Endothelial cell (in vitro differentiated cells): ENCODE measurements around the gene KLHL40. TPM values are rescaled to one million over a fixed set of nuclear protein-coding genes. Genes with fewer than 3 reads are reported as not detected.

Experiments used
- DNase-seq: peaks from one replicate; pipeline ENCODE4 v3.0.0; 2021; ENCODE audit warnings: low spot score
- H3K27ac Mint-ChIP-seq: one replicate; pipeline ENCODE4 v1.8.0; 2021; ENCODE audit warnings: mixed read lengths, inconsistent platforms; ENCODE audit not compliant: unreplicated experiment
- H3K27me3 Mint-ChIP-seq: one replicate; pipeline ENCODE4 v1.8.0; 2021; ENCODE audit warnings: mild to moderate bottlenecking, moderate library complexity, mixed read lengths, inconsistent platforms; ENCODE audit not compliant: unreplicated experiment
- H3K36me3 Mint-ChIP-seq: one replicate; pipeline ENCODE4 v1.8.0; 2021; ENCODE audit warnings: mild to moderate bottlenecking, low read depth, mixed read lengths, inconsistent platforms; ENCODE audit not compliant: unreplicated experiment
- H3K4me1 Mint-ChIP-seq: one replicate; pipeline ENCODE4 v1.8.0; 2021; ENCODE audit warnings: mild to moderate bottlenecking, mixed read lengths, inconsistent platforms; ENCODE audit not compliant: unreplicated experiment
- H3K4me3 Mint-ChIP-seq: one replicate; pipeline ENCODE4 v1.8.0; 2021; ENCODE audit warnings: mild to moderate bottlenecking, mixed read lengths, inconsistent platforms; ENCODE audit not compliant: unreplicated experiment
- H3K9me3 Mint-ChIP-seq: one replicate; pipeline ENCODE4 v1.8.0; 2021; ENCODE audit warnings: mixed read lengths, inconsistent platforms; ENCODE audit not compliant: unreplicated experiment
- total RNA-seq: library from RNA; stranded (reverse); fragmentation: NEBNext Ultra II Directional; extraction: Animal tissue kit (Norgen Biotek cat#: 25700); gene quantifications from one replicate; pipeline ENCODE4 v1.2.1, GENCODE V29; 2021; ENCODE audit not compliant: unreplicated experiment
- TF ChIP-seq, protein P1 (sequence below): fragments of 200-600 bp; sonication (generic); IDR thresholded peaks from one replicate; pipeline ENCODE4 v1.5.0; 2021; ENCODE audit warnings: antibody characterized with exemption; ENCODE audit not compliant: unreplicated experiment

The KLHL40 gene
- total RNA-seq, 1 donor from 2014 or later, result not detected

DNA sequence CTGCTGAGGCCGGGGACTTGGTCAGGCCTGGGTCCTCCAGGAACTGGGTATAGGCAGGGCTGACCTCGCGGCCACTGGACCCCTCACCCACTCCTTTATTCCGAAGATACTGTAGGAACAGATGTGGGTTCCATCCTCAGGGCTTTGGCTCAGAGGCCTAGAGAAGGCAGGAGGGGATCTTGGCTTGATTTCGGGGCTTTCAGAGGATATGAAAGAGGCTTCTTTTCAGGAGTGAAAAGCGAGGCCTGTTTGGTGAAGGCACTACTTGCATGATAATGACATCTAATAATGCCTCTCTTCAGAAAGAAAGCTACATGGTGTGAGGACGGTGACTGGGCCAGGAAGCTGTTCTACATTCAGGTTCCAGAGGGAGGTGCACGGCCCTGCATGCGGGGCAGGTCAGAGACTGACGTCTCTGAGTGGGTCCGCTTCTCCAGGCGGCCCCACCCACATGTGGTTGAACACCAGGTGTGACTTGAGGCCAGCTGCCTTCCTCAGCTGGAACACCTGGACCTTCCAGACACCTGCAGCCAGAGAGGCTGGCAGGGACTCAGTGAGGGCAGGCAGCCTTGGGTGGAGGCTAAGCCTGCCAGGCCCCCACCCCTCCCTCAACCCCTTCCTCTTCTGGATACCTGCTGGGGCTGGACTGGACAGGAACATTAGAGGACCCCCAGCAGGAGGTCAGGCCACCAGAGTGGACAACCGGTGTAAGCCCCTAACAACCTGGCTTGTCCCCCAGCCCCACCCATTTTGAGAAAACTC is 48.3 kb downstream of the KLHL40 start:
- H3K4me3 Mint-ChIP-seq, result no peak overlapping the region
- H3K4me1 Mint-ChIP-seq, result no peaks in the 10 kb centered on the region
- no peak for DNase-seq
- H3K27ac Mint-ChIP-seq, result no peak overlapping the region
- no peaks in the 10 kb centered on the region for H3K9me3 Mint-ChIP-seq
- peaks cover 11% of the 10 kb centered on the region for H3K27me3 Mint-ChIP-seq
- TF ChIP-seq, protein P1, sequence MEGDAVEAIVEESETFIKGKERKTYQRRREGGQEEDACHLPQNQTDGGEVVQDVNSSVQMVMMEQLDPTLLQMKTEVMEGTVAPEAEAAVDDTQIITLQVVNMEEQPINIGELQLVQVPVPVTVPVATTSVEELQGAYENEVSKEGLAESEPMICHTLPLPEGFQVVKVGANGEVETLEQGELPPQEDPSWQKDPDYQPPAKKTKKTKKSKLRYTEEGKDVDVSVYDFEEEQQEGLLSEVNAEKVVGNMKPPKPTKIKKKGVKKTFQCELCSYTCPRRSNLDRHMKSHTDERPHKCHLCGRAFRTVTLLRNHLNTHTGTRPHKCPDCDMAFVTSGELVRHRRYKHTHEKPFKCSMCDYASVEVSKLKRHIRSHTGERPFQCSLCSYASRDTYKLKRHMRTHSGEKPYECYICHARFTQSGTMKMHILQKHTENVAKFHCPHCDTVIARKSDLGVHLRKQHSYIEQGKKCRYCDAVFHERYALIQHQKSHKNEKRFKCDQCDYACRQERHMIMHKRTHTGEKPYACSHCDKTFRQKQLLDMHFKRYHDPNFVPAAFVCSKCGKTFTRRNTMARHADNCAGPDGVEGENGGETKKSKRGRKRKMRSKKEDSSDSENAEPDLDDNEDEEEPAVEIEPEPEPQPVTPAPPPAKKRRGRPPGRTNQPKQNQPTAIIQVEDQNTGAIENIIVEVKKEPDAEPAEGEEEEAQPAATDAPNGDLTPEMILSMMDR, result no peak
- no peaks in the 10 kb centered on the region for H3K36me3 Mint-ChIP-seq

DNA sequence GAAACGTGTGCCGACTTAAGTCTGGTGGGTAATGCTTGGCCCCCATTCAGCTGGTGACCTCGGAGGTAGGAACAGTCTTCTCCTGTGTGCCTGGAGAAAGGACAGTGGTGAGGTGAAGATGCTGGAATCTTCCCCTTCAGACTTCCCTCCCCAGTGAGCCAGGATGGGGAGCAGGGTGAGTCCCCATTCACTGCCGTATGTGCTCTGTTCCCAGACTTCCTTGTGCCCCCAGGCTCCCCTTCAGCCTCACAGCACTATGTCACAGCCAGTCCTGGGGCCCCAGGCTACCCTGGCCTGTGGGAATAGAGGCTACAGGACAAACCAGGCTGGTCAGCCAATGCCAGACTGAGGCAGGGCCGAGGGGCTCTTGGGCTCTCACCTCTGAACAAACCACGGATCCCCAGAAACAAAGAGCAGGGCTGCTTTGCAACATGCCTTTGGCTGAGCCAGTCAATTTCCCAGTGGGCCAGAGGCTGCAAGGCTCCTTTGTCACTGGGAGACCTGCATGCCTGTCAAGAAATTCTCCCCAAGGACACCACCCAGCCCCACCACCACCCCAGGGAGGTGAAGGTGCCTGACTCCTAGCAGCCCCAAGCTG is 49.0 kb downstream of the KLHL40 start:
- H3K27me3 Mint-ChIP-seq, result peaks cover 11% of the 10 kb centered on the region
- no peaks in the 10 kb centered on the region for H3K36me3 Mint-ChIP-seq
- DNase-seq, result no peak
- H3K4me1 Mint-ChIP-seq, result no peaks in the 10 kb centered on the region
- TF ChIP-seq, protein P1, result no peak
- H3K4me3 Mint-ChIP-seq, result no peak overlapping the region
- H3K27ac Mint-ChIP-seq, result no peak overlapping the region
- no peaks in the 10 kb centered on the region for H3K9me3 Mint-ChIP-seq

DNA sequence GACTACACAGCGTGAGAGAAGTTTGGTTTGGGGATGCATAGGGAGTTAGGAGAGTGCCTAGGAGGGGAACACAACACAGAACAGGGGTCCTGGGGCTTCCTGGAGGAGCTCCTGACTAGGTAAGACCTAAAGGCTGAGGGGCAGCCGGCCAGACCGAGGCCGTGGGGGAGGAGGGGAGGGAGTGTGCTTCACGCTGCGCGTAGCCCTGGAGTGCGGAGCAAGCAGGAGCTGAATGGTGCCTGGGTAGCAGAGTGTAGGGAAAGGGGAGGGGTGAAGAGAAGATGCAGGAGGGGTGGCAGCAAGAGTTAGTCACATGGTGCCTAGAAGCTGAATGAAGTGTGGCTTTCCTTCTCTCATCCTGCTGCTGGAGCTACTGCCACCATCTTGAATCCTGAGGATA is 49.7 kb downstream of the KLHL40 start:
- Mint-ChIP-seq H3K27me3 (peaks cover 8% of the 10 kb centered on the region), H3K36me3 (no peaks in the 10 kb centered on the region), H3K4me3 (no peak overlapping the region), H3K4me1 (no peaks in the 10 kb centered on the region), H3K9me3 (no peaks in the 10 kb centered on the region), H3K27ac (no peak overlapping the region)
- DNase-seq, result no peak
- TF ChIP-seq, protein P1, result no peak

DNA sequence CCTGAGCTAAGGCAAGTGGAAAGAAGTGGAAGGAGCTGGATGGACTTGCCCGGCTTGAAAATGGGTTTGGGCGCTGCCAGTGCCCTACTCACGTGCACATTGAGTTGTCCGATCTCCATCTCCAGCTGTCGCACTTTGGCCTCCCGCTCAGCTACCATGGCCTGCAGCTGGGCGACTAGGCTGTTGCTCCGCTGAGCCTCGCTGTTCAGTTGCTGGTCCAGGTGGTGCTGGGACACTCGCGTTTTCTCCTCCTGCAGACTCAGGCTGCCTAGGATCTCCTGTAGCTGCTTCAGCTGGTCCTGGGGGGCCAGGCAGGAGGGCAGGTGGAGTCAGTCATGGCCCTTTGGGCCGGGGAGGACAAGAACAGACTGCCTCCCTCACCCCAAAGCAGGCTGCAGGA is 50.3 kb downstream of the KLHL40 start:
- Mint-ChIP-seq H3K4me1 (no peaks in the 10 kb centered on the region), H3K27me3 (peaks cover 8% of the 10 kb centered on the region), H3K27ac (no peak overlapping the region), H3K9me3 (no peaks in the 10 kb centered on the region), H3K36me3 (no peaks in the 10 kb centered on the region), H3K4me3 (no peak overlapping the region)
- TF ChIP-seq, protein P1, result no peak
- no peak for DNase-seq

DNA sequence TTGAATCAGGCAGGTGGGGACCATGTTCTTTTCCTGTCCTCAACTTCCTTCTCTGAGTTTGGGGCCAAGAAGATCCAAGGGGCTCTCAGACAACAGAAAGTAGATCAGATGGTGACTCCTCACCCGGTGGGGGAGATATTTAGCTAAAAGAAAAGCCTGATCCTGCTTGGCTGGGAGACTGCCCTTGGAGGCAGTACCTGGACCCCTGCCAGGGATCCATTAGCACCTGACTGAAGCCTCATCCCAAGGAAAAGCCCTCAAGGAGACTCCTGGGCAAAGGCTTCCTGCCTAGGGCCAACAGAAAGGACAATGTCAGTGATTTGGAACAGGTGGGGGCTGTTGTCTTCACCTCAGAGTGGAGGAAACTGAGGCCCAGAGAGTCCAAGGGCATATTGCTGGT is 50.7 kb downstream of the KLHL40 start:
- TF ChIP-seq, protein P1, result no peak
- Mint-ChIP-seq H3K27ac (no peak overlapping the region), H3K27me3 (peaks cover 9% of the 10 kb centered on the region), H3K4me3 (no peak overlapping the region), H3K9me3 (no peaks in the 10 kb centered on the region), H3K4me1 (no peaks in the 10 kb centered on the region), H3K36me3 (no peaks in the 10 kb centered on the region)
- peak; percentile 2 for DNase-seq
